Measurements from ENCODE around the gene CAPN2.

DNA sequence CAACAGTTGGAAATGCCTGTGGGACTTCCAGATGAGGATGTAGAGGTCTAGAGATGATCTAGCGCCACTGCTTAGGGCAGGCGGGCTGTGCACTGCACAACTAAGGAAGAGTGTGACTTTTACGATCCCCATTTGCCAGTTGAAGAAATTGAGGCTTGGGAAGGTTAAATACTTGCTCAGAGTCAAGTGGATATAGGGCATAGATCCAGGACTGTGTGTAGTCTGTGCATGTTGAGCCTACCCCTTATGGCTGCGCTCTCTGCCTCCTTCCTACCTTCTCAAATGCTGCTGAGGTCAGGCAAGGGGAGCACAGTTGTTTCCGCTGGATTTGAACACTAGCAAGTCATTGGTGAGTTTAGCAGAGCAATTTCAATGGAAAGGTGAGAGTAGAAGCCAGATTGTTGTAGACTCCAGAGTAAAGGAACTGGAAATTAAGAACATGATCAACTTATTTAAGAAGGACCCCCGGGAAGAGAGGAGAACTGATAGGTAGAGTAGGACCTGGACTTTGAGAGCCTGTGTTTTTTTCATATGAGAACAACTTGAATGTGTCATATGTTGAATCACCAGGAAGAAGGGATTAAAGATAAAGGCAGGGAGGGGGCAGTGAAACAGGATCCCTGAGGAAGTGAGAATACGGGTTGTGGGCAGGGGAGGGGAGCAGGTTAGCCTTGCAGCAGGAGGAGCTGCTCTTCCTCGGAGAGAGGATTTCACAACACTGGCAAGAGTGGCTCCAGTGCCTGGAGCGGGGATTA lies 2.7 kb downstream of the CAPN2 start:
- TF ChIP-seq EP300 (IDR thresholded peaks at IDR 0.05), result no peak
- TF ChIP-seq, protein P1, sequence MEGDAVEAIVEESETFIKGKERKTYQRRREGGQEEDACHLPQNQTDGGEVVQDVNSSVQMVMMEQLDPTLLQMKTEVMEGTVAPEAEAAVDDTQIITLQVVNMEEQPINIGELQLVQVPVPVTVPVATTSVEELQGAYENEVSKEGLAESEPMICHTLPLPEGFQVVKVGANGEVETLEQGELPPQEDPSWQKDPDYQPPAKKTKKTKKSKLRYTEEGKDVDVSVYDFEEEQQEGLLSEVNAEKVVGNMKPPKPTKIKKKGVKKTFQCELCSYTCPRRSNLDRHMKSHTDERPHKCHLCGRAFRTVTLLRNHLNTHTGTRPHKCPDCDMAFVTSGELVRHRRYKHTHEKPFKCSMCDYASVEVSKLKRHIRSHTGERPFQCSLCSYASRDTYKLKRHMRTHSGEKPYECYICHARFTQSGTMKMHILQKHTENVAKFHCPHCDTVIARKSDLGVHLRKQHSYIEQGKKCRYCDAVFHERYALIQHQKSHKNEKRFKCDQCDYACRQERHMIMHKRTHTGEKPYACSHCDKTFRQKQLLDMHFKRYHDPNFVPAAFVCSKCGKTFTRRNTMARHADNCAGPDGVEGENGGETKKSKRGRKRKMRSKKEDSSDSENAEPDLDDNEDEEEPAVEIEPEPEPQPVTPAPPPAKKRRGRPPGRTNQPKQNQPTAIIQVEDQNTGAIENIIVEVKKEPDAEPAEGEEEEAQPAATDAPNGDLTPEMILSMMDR (IDR thresholded peaks at IDR 0.05), result no peak
